Breast epithelium (tissue), 3 donors: ENCODE measurements around the gene PFDN5.

Experiments
- POLR2A ChIP-seq: fragments of 450-650 bp; IDR thresholded peaks from one replicate; pipeline ENCODE4 v1.6.1; 2016; ENCODE audit warnings: antibody characterized with exemption, mild to moderate bottlenecking, moderate library complexity
- POLR2AphosphoS5 ChIP-seq, 3 donors: sonication (generic); formaldehyde crosslinking; IDR thresholded peaks; one replicate each; pipeline ENCODE4 v1.6.1; 2017; ENCODE audit warnings: antibody characterized with exemption in 3 of 3

GRCh38 chr12:53330671-53331070 is 35.3 kb downstream of the PFDN5 start:
- no peak for TF ChIP-seq POLR2A
- no peak for TF ChIP-seq POLR2AphosphoS5 (IDR thresholded peaks at IDR 0.05)
